HT-29 (cell line): ENCODE measurements around the gene EFS. TPM values are rescaled to one million over a fixed set of nuclear protein-coding genes. Genes with fewer than 3 reads are reported as not detected.

Experiments
- small RNA-seq: library from RNA; depleted of rRNA; stranded (forward); fragments of <200 nt; gene quantifications from one replicate; pipeline ENCODE3, GENCODE V24; 2014
- total RNA-seq: library from RNA; depleted of rRNA; stranded (reverse); fragments of >200 nt; shearing (Covaris generic); gene quantifications from 2 replicates; pipeline ENCODE4 v1.2.3, GENCODE V29; 2014; rRNA removed

EFS gene
- total RNA-seq, 1 experiment from 2014 or later, result not detected

Small RNA genes lying within 50 kb of the gene (small RNA-seq; reads per million reads assigned to genes)
- gene MIR208A, result not detected

Other genes starting within 250 kb of the EFS start
- not detected in 2 replicates for gene CEBPE, start 245.9 kb downstream of the EFS start, total RNA-seq
- 0.03 and 0.23 TPM in 2 replicates for gene SLC7A8, start 181.5 kb downstream of the EFS start, total RNA-seq
- gene RNF212B, start 127.2 kb downstream of the EFS start, total RNA-seq, result not detected in 2 replicates
- 4.3 and 7.9 TPM in 2 replicates for gene HOMEZ, start 79.0 kb downstream of the EFS start, total RNA-seq
- gene PPP1R3E, start 62.3 kb downstream of the EFS start, total RNA-seq, result 2.7 and 4.3 TPM in 2 replicates
- gene BCL2L2, start 58.3 kb downstream of the EFS start, total RNA-seq, result 14.6 and 20.3 TPM in 2 replicates
- gene PABPN1, start 43.7 kb downstream of the EFS start, total RNA-seq, result 63.4 and 72.1 TPM in 2 replicates
- gene SLC22A17, start 12.3 kb downstream of the EFS start, total RNA-seq, result not detected in 2 replicates
- not detected in 2 replicates for gene IL25, start 7.6 kb upstream of the EFS start, total RNA-seq
- gene CMTM5, start 11.9 kb upstream of the EFS start, total RNA-seq, result not detected in 2 replicates
- not detected in 2 replicates for gene MYH6, start 43.1 kb upstream of the EFS start, total RNA-seq
- gene MYH7, start 70.5 kb upstream of the EFS start, total RNA-seq, result not detected in 2 replicates
- 14.6 and 28.3 TPM in 2 replicates for gene NGDN, start 104.5 kb upstream of the EFS start, total RNA-seq
- gene ZFHX2, start 186.6 kb upstream of the EFS start, total RNA-seq, result 0.58 TPM in 1 of 2 replicates, not detected in the other
- gene THTPA, start 191.1 kb upstream of the EFS start, total RNA-seq, result 13.5 and 30.0 TPM in 2 replicates
- 67.6 and 77.9 TPM in 2 replicates for gene AP1G2, start 202.6 kb upstream of the EFS start, total RNA-seq
- not detected in 2 replicates for gene JPH4, start 213.6 kb upstream of the EFS start, total RNA-seq